ENCODE results near the gene ISY1. TPM values are rescaled to one million over a fixed set of nuclear protein-coding genes. Genes with fewer than 3 reads are reported as not detected.

The ISY1 gene
- 34.0 and 37.4 TPM in 2 replicates for total RNA-seq
- long read RNA-seq, transcript ISY1-203 (11 exons, 3,842 nt): major isoform, 70 of 80 reads
- long read RNA-seq, partial matches to known transcripts: 0 of 80 reads
- long read RNA-seq, other reads (novel, unspliced or antisense): 7 of 80 reads

GRCh38 chr3:129160891-129161859 lies at the start of gene ISY1:
Gene ISY1, minus strand, starts transcription at chr3:129161063. Its CDS starts 88 bp downstream, at chr3:129160975.
- peak within 1 kb of the TSS; percentile 100 for H3K27ac Mint-ChIP-seq
- H3K27me3 Mint-ChIP-seq: no peaks in the 10 kb centered on the region
- no peaks in the 10 kb centered on the region for H3K9me3 Mint-ChIP-seq (ENCODE audit: low read depth)
- peaks cover 16% of the 10 kb centered on the region for H3K4me1 Mint-ChIP-seq (ENCODE audit: low read depth)
- H3K4me3 Mint-ChIP-seq (ENCODE audit: low read depth): peak within 1 kb of the TSS; percentile 93
- H3K36me3 Mint-ChIP-seq (ENCODE audit: insufficient read depth): peaks cover 6% of the 10 kb centered on the region
- TF ChIP-seq, protein P1, sequence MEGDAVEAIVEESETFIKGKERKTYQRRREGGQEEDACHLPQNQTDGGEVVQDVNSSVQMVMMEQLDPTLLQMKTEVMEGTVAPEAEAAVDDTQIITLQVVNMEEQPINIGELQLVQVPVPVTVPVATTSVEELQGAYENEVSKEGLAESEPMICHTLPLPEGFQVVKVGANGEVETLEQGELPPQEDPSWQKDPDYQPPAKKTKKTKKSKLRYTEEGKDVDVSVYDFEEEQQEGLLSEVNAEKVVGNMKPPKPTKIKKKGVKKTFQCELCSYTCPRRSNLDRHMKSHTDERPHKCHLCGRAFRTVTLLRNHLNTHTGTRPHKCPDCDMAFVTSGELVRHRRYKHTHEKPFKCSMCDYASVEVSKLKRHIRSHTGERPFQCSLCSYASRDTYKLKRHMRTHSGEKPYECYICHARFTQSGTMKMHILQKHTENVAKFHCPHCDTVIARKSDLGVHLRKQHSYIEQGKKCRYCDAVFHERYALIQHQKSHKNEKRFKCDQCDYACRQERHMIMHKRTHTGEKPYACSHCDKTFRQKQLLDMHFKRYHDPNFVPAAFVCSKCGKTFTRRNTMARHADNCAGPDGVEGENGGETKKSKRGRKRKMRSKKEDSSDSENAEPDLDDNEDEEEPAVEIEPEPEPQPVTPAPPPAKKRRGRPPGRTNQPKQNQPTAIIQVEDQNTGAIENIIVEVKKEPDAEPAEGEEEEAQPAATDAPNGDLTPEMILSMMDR (IDR thresholded peaks at IDR 0.05; ENCODE audit: unreplicated experiment): peak; percentile 88
- peak; percentile 65 for DNase-seq (ENCODE audit: low spot score, unreplicated experiment)

GRCh38 chr3:129207479-129207878 lies 46.6 kb upstream of the ISY1 start:
- Mint-ChIP-seq H3K36me3 (ENCODE audit: insufficient read depth) (no peaks in the 10 kb centered on the region), H3K27ac (no peak overlapping the region), H3K4me1 (ENCODE audit: low read depth) (no peaks in the 10 kb centered on the region), H3K9me3 (ENCODE audit: low read depth) (no peaks in the 10 kb centered on the region), H3K4me3 (ENCODE audit: low read depth) (no peak overlapping the region), H3K27me3 (no peaks in the 10 kb centered on the region)
- TF ChIP-seq, protein P1 (IDR thresholded peaks at IDR 0.05; ENCODE audit: unreplicated experiment): no peak
- DNase-seq (ENCODE audit: low spot score, unreplicated experiment): no peak

GRCh38 chr3:129205109-129205832 lies 44.4 kb upstream of the ISY1 start:
- DNase-seq (ENCODE audit: low spot score, unreplicated experiment): no peak
- H3K4me1 Mint-ChIP-seq (ENCODE audit: low read depth): no peaks in the 10 kb centered on the region

GRCh38 chr3:129204473-129204872 lies 43.6 kb upstream of the ISY1 start:
- no peak for DNase-seq (ENCODE audit: low spot score, unreplicated experiment)
- no peaks in the 10 kb centered on the region for H3K27me3 Mint-ChIP-seq
- no peaks in the 10 kb centered on the region for H3K9me3 Mint-ChIP-seq (ENCODE audit: low read depth)
- H3K27ac Mint-ChIP-seq: no peak overlapping the region
- TF ChIP-seq, protein P1 (IDR thresholded peaks at IDR 0.05; ENCODE audit: unreplicated experiment): no peak
- no peaks in the 10 kb centered on the region for H3K4me1 Mint-ChIP-seq (ENCODE audit: low read depth)
- peaks cover under 1% of the 10 kb centered on the region for H3K36me3 Mint-ChIP-seq (ENCODE audit: insufficient read depth)
- no peak overlapping the region for H3K4me3 Mint-ChIP-seq (ENCODE audit: low read depth)

More at GRCh38 chr3:129205109-129205832, 44.4 kb upstream of the ISY1 start:
- Mint-ChIP-seq H3K27me3 (no peaks in the 10 kb centered on the region), H3K4me3 (ENCODE audit: low read depth) (no peak overlapping the region), H3K27ac (no peak overlapping the region), H3K9me3 (ENCODE audit: low read depth) (no peaks in the 10 kb centered on the region), H3K36me3 (ENCODE audit: insufficient read depth) (no peaks in the 10 kb centered on the region)
- TF ChIP-seq, protein P1 (IDR thresholded peaks at IDR 0.05; ENCODE audit: unreplicated experiment): no peak

GRCh38 chr3:129199366-129199765 lies 38.5 kb upstream of the ISY1 start:
- H3K27ac Mint-ChIP-seq: no peak overlapping the region
- H3K27me3 Mint-ChIP-seq: no peaks in the 10 kb centered on the region
- H3K4me1 Mint-ChIP-seq (ENCODE audit: low read depth): no peaks in the 10 kb centered on the region
- TF ChIP-seq, protein P1 (IDR thresholded peaks at IDR 0.05; ENCODE audit: unreplicated experiment): no peak
- H3K36me3 Mint-ChIP-seq (ENCODE audit: insufficient read depth): peaks cover 1% of the 10 kb centered on the region
- H3K9me3 Mint-ChIP-seq (ENCODE audit: low read depth): no peaks in the 10 kb centered on the region
- no peak for DNase-seq (ENCODE audit: low spot score, unreplicated experiment)
- H3K4me3 Mint-ChIP-seq (ENCODE audit: low read depth): no peak overlapping the region

Data from progenitor cell of endocrine pancreas (in vitro differentiated cells).